HCT116 (cell line): ENCODE measurements around the gene ALDH7A1. TPM values are rescaled to one million over a fixed set of nuclear protein-coding genes. Genes with fewer than 3 reads are reported as not detected.

ENCODE experiments used
- ATAC-seq: fragments of 200-7000 bp; cut with Tn5 transposase; 2 replicates; pipeline ENCODE4 v1.9.1; 2020; ENCODE audit warnings: mild to moderate bottlenecking, moderate library complexity
- BruUV-seq: library from RNA; stranded (reverse); fragments of 400-500 nt; replicated peaks from 2 replicates; lab custom pipeline; 2021; lab: Mats Ljungman, UMichigan
- CTCF ChIA-PET: fragments of 300-600 bp; sonication (Branson Sonifier 250); formaldehyde crosslinking; loops from one replicate; lab custom pipeline; 2021; ENCODE audit warnings: antibody characterized with exemption; lab: Charles Lee
- POLR2A ChIA-PET: fragments of 300-600, 350-600 bp; sonication (Branson Sonifier 250); formaldehyde crosslinking; loops from one replicate; lab custom pipeline; 2021; ENCODE audit warnings: antibody characterized with exemption; lab: Charles Lee
- RAD21 ChIA-PET, 2 experiments: fragments of 300-600 bp; sonication (Branson Sonifier 250); formaldehyde crosslinking; loops; one replicate each; lab custom pipeline; 2023; ENCODE audit warnings: low total read pairs in 2 of 2; ENCODE audit not compliant: uncharacterized antibody in 2 of 2, unreplicated experiment in 2 of 2, low non-redundant PET in 1 of 2; lab: Charles Lee
- DNase-seq: peaks from one replicate; pipeline ENCODE4 v3.0.0-alpha.2; 2010; ENCODE audit warnings: low read depth, low spot score
- H2AFZ ChIP-seq: fragments of 200-600 bp; shearing (Covaris generic), sonication (generic); 2 replicates; pipeline ENCODE4 v1.6.1; 2017; ENCODE audit warnings: low read depth, mixed run types, mixed read lengths, antibody characterized with exemption, low read length; ENCODE audit not compliant: poor library complexity, severe bottlenecking
- H3K27ac ChIP-seq: 2 replicates; pipeline ENCODE4 v1.5.1; 2012; ENCODE audit warnings: low read depth, low read length
- H3K27me3 ChIP-seq: fragments of 200-600 bp; sonication (generic); 2 replicates; pipeline ENCODE4 v1.6.1; 2016; ENCODE audit warnings: mixed run types, low read length, mixed read lengths; ENCODE audit not compliant: insufficient read depth
- H3K36me3 ChIP-seq, 2 experiments: fragments of 200-500 bp in 1 of 2; fragments of 200-600 bp in 1 of 2; sonication (Bioruptor generic) in 1 of 2; sonication (generic) in 1 of 2; 2 replicates each; pipeline versions ENCODE4 v1.5.1 to v1.6.1; 2014 to 2016; ENCODE audit warnings: low read length in 2 of 2, inconsistent platforms in 1 of 2, mixed read lengths in 1 of 2, mixed run types in 1 of 2; ENCODE audit not compliant: insufficient read depth in 2 of 2, control insufficient read depth in 1 of 2
- H3K4me1 ChIP-seq, 2 experiments: fragments of 200-600 bp in 1 of 2; sonication (generic) in 1 of 2; 2 replicates each; pipeline versions ENCODE4 v1.5.1 to v1.6.1; 2012 to 2017; ENCODE audit warnings: low read length in 2 of 2, inconsistent platforms in 1 of 2, mild to moderate bottlenecking in 1 of 2, mixed read lengths in 1 of 2, mixed run types in 1 of 2, moderate library complexity in 1 of 2; ENCODE audit not compliant: insufficient read depth in 2 of 2, control insufficient read depth in 1 of 2
- H3K4me2 ChIP-seq: fragments of 200-600 bp; sonication (generic); 2 replicates; pipeline ENCODE4 v1.6.1; 2017; ENCODE audit warnings: mixed run types, low read length, mixed read lengths
- H3K4me3 ChIP-seq, 2 experiments: fragments of 200-600 bp in 1 of 2; sonication (generic) in 1 of 2; replicated peaks in 1 of 2; 2 replicates each; pipeline ENCODE4 v1.5.1; 2011 to 2016; ENCODE audit warnings: low read length in 2 of 2, control low read depth in 1 of 2, low read depth in 1 of 2, mild to moderate bottlenecking in 1 of 2, mixed read lengths in 1 of 2, mixed run types in 1 of 2
- H3K79me2 ChIP-seq: fragments of 200-600 bp; sonication (generic); 2 replicates; pipeline ENCODE4 v1.6.1; 2017; ENCODE audit warnings: mild to moderate bottlenecking, mixed run types, low read length, moderate library complexity, mixed read lengths; ENCODE audit not compliant: insufficient read depth
- H3K9ac ChIP-seq: fragments of 200-600 bp; sonication (generic); 2 replicates; pipeline ENCODE4 v1.6.1; 2016; ENCODE audit warnings: low read length, mixed read lengths
- H3K9me2 ChIP-seq: fragments of 200-600 bp; sonication (generic), shearing (Covaris generic); 2 replicates; pipeline ENCODE4 v1.6.1; 2017; ENCODE audit warnings: mixed run types, mild to moderate bottlenecking, moderate library complexity; ENCODE audit not compliant: insufficient read depth
- H3K9me3 ChIP-seq, 2 experiments: fragments of 200-500 bp in 1 of 2; fragments of 200-600 bp in 1 of 2; sonication (Bioruptor generic) in 1 of 2; sonication (generic) in 1 of 2; 2 replicates each; pipeline ENCODE4 v1.6.1; 2014 to 2017; ENCODE audit warnings: low read length in 2 of 2, mixed read lengths in 2 of 2, inconsistent platforms in 1 of 2, low read depth in 1 of 2, mild to moderate bottlenecking in 1 of 2, mixed run types in 1 of 2, moderate library complexity in 1 of 2; ENCODE audit not compliant: control insufficient read depth in 1 of 2, insufficient read depth in 1 of 2
- H4K20me1 ChIP-seq: fragments of 200-600 bp; sonication (generic), shearing (Covaris generic); 2 replicates; pipeline ENCODE4 v1.6.1; 2017; ENCODE audit warnings: mixed run types, mild to moderate bottlenecking, moderate library complexity; ENCODE audit not compliant: insufficient read depth
- ATF3 ChIP-seq: IDR thresholded peaks from 2 replicates; pipeline ENCODE4 v1.6.1; 2012
- CBX3 ChIP-seq: IDR thresholded peaks from 2 replicates; pipeline ENCODE4 v1.6.1; 2012; ENCODE audit warnings: low read depth
- EGR1 ChIP-seq: IDR thresholded peaks from 2 replicates; pipeline ENCODE4 v1.6.1; 2012; ENCODE audit warnings: low read depth
- EZH2 ChIP-seq: fragments of 200-600 bp; sonication (generic); IDR thresholded peaks from 2 replicates; pipeline ENCODE4 v1.6.1; 2017; ENCODE audit warnings: antibody characterized with exemption, mixed run types
- EZH2phosphoT487 ChIP-seq: fragments of 200-600 bp; IDR thresholded peaks from 2 replicates; pipeline ENCODE4 v1.6.1; 2018; ENCODE audit warnings: antibody characterized with exemption, borderline replicate concordance
- FOSL1 ChIP-seq: IDR thresholded peaks from 2 replicates; pipeline ENCODE4 v1.6.1; 2012; ENCODE audit warnings: low read depth
- JUND ChIP-seq: IDR thresholded peaks from 2 replicates; pipeline ENCODE4 v1.6.1; 2012
- POLR2A ChIP-seq: IDR thresholded peaks from 2 replicates; pipeline ENCODE4 v1.7.0; 2011; ENCODE audit warnings: borderline replicate concordance; ENCODE audit not compliant: insufficient read depth, insufficient read length; ENCODE audit errors: extremely low read depth
- REST ChIP-seq: IDR thresholded peaks from 2 replicates; pipeline ENCODE4 v1.6.1; 2012; ENCODE audit warnings: low read depth
- SRF ChIP-seq: IDR thresholded peaks from 2 replicates; pipeline ENCODE4 v1.6.1; 2012; ENCODE audit warnings: low read depth
- TCF7L2 ChIP-seq: IDR thresholded peaks from 2 replicates; pipeline ENCODE4 v1.7.0; 2011; ENCODE audit warnings: borderline replicate concordance, inconsistent platforms; ENCODE audit not compliant: insufficient read depth, insufficient read length; ENCODE audit errors: extremely low read depth
- ZFX ChIP-seq: fragments of 450-650 bp; IDR thresholded peaks from 2 replicates; pipeline ENCODE4 v1.6.1; 2017
- ZNF274 ChIP-seq: fragments of 200-500 bp; sonication (Bioruptor generic); IDR thresholded peaks from 2 replicates; pipeline ENCODE4 v1.6.1; 2014; ENCODE audit warnings: mild to moderate bottlenecking, low read depth, low read length, inconsistent platforms
- intact Hi-C: fragments of 100-400 bp; cut with micrococcal nuclease; formaldehyde crosslinking; loops from 2 replicates; pipeline ENCODE4 v1.10.0; 2022
- total RNA-seq: library from RNA; stranded (reverse); gene quantifications from one replicate; pipeline ENCODE4 v1.2.1, GENCODE V29; 2021; ENCODE audit not compliant: unreplicated experiment

The ALDH7A1 gene
- total RNA-seq, 1 experiment from 2014 or later = 93.2 TPM

GRCh38 chr5:126515337-126515736 lies 79.7 kb downstream of the ALDH7A1 start:
- Histone ChIP-seq H3K9ac (no peak overlapping the region), H3K79me2 (no peaks in the 10 kb centered on the region), H2AFZ (no peak overlapping the region), H3K9me3 (no peaks in the 10 kb centered on the region), H3K36me3 (no peaks in the 10 kb centered on the region), H3K4me3 (no peak overlapping the region)
- ChIA-PET RAD21 (no interaction called here), CTCF (no interaction called here), POLR2A (no interaction called here)
- intact Hi-C loops = no loop called here
- no peak for ATAC-seq
- TF ChIP-seq CBX3 (no peak), FOSL1 (no peak), JUND (no peak), ZNF274 (no peak), EZH2 (no peak), REST (no peak), SRF (no peak), EGR1 (no peak), TCF7L2 (no peak), ATF3 (no peak), EZH2phosphoT487 (no peak), POLR2A (no peak), ZFX (no peak)
- TF ChIP-seq, all 23 proteins: peak for 0
- H3K4me1 ChIP-seq = no peaks in the 10 kb centered on the region
- no peak overlapping the region for H3K27ac ChIP-seq
- BruUV-seq = no TSS peak
- H3K4me2 ChIP-seq = no peak overlapping the region
- H3K9me2 ChIP-seq = no peaks in the 10 kb centered on the region
- no peaks in the 10 kb centered on the region for H3K27me3 ChIP-seq
- no peaks in the 10 kb centered on the region for H4K20me1 ChIP-seq
- no peak for DNase-seq
